Inflammatory macrophage (primary cell): Measurements from ENCODE around the gene EML2.
"Not testable (repeated sequence)": the region's sequence is repeated elsewhere in the genome, so short reads cannot be mapped to it uniquely, and the experiment has no call there.

ENCODE experiments used
- DNase-seq, 2 donors: peaks; one replicate each; pipeline ENCODE4 v3.0.0-alpha.2; 2020 to 2022
- total RNA-seq, 18 experiments: gene quantifications; one replicate each; lab custom pipeline; 2026; ENCODE audit warnings: mixed read lengths in 6 of 18, inconsistent platforms in 2 of 18; lab: John Stamatoyannopoulos, UW

Gene EML2, protein sequence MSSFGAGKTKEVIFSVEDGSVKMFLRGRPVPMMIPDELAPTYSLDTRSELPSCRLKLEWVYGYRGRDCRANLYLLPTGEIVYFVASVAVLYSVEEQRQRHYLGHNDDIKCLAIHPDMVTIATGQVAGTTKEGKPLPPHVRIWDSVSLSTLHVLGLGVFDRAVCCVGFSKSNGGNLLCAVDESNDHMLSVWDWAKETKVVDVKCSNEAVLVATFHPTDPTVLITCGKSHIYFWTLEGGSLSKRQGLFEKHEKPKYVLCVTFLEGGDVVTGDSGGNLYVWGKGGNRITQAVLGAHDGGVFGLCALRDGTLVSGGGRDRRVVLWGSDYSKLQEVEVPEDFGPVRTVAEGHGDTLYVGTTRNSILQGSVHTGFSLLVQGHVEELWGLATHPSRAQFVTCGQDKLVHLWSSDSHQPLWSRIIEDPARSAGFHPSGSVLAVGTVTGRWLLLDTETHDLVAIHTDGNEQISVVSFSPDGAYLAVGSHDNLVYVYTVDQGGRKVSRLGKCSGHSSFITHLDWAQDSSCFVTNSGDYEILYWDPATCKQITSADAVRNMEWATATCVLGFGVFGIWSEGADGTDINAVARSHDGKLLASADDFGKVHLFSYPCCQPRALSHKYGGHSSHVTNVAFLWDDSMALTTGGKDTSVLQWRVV
- total RNA-seq, result 8.1 to 27.4 (median 19.2) reads per million in 18 experiments

DNA sequence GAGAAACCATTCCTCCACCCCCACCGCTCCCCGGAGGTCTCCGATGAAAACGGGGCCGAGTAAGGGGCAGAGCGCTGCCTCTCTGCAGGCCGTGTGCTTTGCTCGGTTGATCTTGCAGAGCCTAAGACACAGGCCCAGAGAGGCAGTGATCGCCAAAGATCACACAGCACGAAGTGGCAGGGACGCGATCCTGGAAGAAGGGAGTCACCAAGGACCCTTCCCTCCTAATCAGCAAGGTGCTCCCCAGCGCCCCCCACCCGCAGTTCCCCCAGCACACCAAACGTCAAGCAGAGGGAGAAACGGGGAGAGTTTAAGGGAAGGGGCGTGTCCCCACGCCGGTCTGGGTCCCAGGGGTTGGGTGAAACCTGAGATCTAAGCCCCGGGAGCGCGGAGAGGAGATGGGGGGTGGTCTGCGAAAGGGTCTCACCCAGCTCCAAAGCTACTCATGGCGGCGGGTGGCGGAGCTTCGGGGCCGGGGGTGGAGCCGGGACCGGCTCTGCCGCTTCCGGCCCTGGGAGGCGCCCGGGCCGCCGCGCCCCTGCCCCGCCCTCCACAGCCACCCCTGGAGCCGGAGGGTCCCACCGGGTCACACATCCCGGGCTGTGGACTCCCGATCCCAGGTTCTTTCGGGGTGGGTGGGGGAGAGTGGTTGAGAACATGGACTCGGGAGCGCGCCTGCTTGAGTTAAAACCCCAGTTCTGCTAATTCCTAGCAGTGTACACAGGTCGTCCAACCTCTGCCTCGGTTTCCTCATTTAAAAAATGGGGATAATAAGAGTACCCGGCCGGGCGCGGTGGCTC, at the start of gene EML2:
EML2 (minus strand) TSS at position 468 of the 800 bp plus-strand sequence; CDS start at position 447, 21 bp downstream.
- DNase-seq, result peak; percentile 9 to 45

GRCh38 chr19:45687599-45687998, 48.4 kb upstream of the EML2 start:
- no peak for DNase-seq

DNA sequence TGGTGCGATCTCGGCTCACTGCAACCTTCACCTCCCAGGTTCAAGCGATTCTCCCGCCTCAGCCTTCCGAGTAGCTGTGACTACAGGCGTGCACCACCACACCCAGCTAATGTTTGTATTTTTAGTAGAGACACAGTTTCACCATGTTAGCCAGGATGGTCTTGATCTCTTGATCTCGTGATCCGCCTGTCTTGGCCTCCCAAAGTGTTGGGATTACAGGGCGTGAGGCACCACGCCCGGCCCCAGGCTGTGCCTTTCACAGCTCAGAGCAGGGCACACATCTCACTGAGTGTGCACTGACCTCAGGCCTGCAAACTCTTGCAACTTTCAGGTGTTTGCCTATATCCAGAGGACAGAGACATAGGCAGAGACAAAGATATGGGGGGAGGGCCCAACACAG, 45.8 kb upstream of the EML2 start:
- not testable (repeated sequence) for DNase-seq

GRCh38 chr19:45682908-45683307, 43.7 kb upstream of the EML2 start:
- no peak for DNase-seq

DNA sequence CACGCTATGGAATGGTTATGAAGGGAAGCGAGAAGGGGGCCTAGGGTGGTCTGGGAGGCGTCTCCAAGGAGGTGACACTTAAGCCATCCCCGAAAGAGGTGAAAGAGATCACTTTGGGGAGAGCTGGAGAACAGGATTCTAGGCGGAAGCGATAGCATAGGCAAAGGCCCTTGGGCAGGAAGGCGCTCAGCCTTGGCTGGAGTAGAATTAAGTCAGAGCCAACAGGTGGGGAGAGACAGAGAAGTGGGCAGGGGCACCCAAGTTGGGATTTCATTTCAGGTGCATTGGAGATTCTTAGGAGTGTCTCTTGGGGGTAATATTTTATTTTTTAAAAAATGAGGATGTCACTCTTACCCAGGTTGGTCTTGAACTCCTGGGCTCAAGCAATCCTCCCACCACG, 42.9 kb upstream of the EML2 start:
- DNase-seq, result no peak

GRCh38 chr19:45681391-45682015, 42.3 kb upstream of the EML2 start:
- peak; percentile 77 for DNase-seq

DNA sequence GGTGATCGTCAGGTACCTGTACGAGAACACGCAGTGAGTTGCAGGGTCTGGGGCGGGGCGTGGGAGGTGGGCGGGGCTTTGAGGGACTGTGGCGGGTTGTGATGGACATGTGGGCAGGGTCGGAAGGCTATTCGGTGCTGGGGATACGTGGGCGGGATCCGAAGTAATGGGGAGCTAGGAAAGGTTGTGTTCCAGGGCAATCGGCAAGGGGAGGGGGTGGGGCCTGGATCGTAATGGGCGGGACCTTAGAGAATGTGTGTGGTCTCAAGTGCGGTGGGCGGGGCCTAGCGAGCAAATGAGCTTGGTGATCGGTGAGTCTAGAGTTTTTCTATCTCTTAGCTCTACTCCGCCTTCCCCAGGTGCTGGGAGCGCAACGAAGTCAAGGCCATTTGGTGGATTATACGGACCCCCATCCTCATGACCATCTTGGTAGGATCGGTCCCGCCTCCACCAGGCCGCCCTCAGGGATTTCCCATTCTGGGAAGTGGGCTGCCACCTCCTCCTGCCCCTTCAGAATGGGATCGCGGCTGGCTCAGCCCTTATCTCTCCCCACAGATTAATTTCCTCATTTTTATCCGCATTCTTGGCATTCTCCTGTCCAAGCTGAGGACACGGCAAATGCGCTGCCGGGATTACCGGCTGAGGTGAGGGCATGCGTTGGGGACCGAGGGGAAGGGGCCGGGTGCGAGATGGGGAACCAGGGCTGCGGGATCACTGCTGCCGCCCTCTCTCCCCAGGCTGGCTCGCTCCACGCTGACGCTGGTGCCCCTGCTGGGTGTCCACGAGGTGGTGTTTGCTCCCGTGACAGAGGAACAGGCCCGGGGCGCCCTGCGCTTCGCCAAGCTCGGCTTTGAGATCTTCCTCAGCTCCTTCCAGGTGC, 38.4 kb upstream of the EML2 start:
- peak; percentile 38 to 39 for DNase-seq

DNA sequence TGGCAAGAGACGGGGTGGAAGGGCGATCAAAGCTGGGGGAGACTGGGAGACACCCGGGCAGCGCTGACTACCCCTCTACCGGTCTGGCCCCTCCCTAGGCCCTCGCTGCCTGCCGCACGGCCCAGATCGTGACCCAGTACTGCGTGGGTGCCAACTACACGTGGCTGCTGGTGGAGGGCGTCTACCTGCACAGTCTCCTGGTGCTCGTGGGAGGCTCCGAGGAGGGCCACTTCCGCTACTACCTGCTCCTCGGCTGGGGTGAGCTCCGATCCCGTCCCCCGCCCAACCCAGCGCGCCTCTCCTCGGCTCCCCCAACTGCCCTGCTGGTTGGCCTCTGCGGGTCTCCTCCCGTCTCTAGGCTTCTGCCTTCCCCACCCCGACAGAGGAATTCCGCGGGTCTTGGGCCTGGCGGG, 37.7 kb upstream of the EML2 start:
- no peak for DNase-seq

DNA sequence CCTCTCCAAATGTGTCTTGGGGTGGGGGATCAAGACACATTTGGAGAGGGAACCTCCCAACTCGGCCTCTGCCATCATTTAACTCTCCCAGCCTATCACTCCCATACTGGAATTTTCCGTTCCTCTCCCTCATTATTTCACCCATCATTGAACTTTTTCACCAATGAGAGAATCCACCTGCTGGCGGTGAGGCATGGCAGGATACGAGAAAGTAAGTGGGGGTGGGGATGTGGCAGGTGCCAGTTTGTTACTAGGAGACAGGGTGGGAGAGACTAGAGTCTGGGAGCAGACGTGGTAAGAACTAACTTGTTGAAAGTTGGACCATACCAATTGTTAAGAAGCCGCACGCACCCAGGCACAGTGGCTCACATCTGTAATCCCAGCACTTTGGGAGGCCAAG, 35.7 kb upstream of the EML2 start:
- no peak for DNase-seq

GRCh38 chr19:45670670-45671453, 31.7 kb upstream of the EML2 start:
- DNase-seq, result peak; percentile 82 to 86

DNA sequence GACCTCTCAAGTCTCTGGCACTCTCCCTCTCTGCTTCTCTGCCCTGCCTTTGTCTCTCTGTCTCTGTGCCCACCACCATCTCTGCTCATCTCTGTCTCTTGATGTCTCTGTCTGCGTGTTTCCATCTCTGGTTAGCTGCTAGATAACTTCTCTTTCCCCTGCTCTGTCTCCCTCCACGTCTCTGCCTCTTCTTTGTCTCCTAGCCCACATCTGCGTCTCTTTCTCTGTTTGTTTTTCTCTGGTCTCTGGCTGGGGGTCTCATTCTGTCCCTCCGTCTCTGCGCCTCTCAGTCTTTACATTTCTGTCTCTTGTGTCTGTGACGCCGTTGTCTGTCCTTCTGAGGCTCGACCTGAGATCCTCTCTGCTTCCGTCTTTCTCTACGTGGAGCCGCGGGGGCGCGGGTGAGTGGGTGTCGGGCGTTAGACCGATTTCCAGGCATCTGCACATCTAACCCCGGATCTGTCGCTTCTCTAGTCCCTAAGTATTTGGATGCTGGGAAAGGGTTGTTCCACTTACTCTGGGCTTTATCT, 29.2 kb upstream of the EML2 start:
- DNase-seq, result peak in 1 of 2 donors; percentile 36

GRCh38 chr19:45667620-45668341, 28.6 kb upstream of the EML2 start, which contains the start of gene GIPR:
Gene GIPR (plus strand): TSS chr19:45668221. CDS start chr19:45669521, 1,300 bp downstream.
- DNase-seq, result peak; percentile 78 to 85

GRCh38 chr19:45664575-45664974, 25.4 kb upstream of the EML2 start:
- peak in 1 of 2 donors; percentile 23 for DNase-seq

GRCh38 chr19:45663800-45664199, 24.6 kb upstream of the EML2 start:
- no peak for DNase-seq

DNA sequence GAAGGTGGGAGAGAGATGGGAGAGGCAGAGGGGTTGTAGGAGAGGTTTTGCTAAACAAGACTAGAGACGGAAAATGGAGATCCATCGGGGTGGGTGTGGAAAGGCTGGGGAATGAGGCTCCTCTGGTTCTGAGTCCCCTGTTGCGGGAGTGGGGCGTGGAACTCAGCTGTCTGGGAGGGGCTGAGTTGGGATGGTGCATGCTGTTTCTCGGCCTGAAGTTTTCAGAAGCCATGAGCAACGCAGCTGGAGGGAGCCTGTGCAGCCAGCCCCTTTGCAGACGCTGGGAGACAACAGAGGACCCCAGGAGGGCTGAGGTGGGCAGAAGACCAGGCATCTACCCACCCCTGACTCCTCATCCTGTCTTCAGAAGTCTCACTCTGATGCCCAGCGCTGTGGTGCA, 21.4 kb upstream of the EML2 start:
- DNase-seq, result no peak

DNA sequence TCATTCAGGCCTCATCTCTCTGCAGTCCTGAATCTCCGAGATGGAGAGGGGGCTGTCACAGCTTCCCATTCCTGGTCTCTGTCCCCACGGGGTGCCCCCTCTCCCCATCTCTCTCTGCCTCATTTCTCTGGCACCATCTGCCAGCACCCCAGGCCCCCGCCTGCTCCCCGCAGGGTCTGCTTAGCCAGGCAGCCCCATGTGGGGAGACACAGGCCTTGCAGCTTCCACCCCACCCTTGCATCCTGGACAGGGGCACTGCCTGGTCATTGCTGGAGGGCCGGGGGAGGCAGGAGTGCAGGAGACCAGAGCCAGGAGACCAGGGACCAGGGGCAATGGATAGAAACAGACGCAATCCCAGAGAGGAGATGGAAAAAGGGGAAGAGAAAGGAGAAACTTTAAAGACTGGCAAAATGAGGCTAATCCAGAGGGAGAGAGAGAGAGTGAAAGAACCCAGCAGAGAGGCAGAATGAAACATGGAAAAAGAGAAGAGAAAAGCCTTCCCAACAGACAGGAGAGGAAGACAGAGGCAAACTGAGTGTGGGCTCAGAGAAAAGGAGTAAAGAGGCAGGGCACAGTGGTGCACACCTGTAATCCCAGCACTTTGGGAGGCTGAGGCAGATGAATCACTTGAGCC, 20.0 kb upstream of the EML2 start:
- DNase-seq, result no peak

DNA sequence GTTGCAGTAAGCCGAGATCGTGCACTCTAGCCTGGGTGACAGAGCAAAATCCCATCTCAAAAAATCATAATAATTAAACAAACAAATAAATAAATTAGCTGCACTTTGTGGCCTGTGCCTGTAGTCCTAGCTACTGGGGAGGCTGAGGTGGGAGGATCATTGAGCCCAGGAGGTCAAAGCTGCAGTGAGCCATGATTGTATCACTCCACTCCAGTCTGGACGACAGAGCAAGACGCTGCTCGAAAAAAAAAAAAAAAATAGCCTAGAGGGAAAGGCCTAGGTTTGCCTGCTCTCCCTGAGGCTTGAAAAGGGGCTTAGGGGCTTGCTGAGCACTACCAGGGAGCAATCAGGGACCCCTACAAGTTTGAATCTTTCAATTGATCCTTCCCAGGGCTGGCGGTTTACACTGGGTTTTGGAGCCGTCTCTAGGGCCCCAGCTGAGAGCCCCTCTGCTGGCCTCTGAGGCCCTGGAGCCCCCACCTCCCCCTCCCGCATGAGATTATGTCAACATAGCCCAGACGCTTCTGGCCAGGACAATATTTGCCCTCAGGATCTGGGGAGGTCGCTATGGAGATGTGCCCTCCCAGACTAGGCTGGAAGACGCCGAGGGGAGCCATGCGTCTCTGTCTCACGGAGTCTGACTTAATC, 18.4 kb upstream of the EML2 start:
- DNase-seq, result no peak

- no peak for DNase-seq
Observed at GRCh38 chr19:45655073-45655472, 15.9 kb upstream of the EML2 start.

- DNase-seq, result no peak
Observed at GRCh38 chr19:45653634-45654033, 14.4 kb upstream of the EML2 start.
